ENCODE measurements around the gene RAB18.

RAB18 gene

GRCh38 chr10:27564398-27564797 lies 60.3 kb downstream of the RAB18 start:
- TF ChIP-seq EZH2phosphoT487 (IDR thresholded peaks at IDR 0.05; ENCODE audit: borderline replicate concordance, low read length) (no peak), CTCF (IDR thresholded peaks at IDR 0.05; ENCODE audit: low read depth, low read length, poor library complexity, severe bottlenecking) (no peak)
- H3K4me3 ChIP-seq (ENCODE audit: low read length): no peak overlapping the region
- no peaks in the 10 kb centered on the region for H3K9me2 ChIP-seq (replicated peaks; ENCODE audit: control insufficient read depth, low read length)
- H3F3A ChIP-seq (ENCODE audit: control insufficient read depth, insufficient read depth): no peaks in the 10 kb centered on the region
- no peaks in the 10 kb centered on the region for H3K36me3 ChIP-seq (ENCODE audit: control insufficient read depth, low read length)
- H4K20me1 ChIP-seq (ENCODE audit: control insufficient read depth, insufficient read depth, low read depth, low read length): no peaks in the 10 kb centered on the region
- H3K4me1 ChIP-seq (ENCODE audit: control insufficient read depth, low read length): no peaks in the 10 kb centered on the region
- no peaks in the 10 kb centered on the region for H3K9me3 ChIP-seq (ENCODE audit: control insufficient read depth, insufficient read depth, low read length)
- no peaks in the 10 kb centered on the region for H3K27me3 ChIP-seq (ENCODE audit: control insufficient read depth, low read length)
- no peak overlapping the region for H3K4me2 ChIP-seq (ENCODE audit: low read length)
- no peak overlapping the region for H3K27ac ChIP-seq (ENCODE audit: low read depth, low read length)
- H3K79me2 ChIP-seq (ENCODE audit: control insufficient read depth, low read length): no peaks in the 10 kb centered on the region

GRCh38 chr10:27564880-27565279 lies 60.8 kb downstream of the RAB18 start:
- H3K9me2 ChIP-seq (replicated peaks; ENCODE audit: control insufficient read depth, low read length): no peaks in the 10 kb centered on the region
- H3K79me2 ChIP-seq (ENCODE audit: control insufficient read depth, low read length): no peaks in the 10 kb centered on the region
- H4K20me1 ChIP-seq (ENCODE audit: control insufficient read depth, insufficient read depth, low read depth, low read length): no peaks in the 10 kb centered on the region
- H3F3A ChIP-seq (ENCODE audit: control insufficient read depth, insufficient read depth): no peaks in the 10 kb centered on the region
- no peak overlapping the region for H3K4me3 ChIP-seq (ENCODE audit: low read length)
- H3K4me1 ChIP-seq (ENCODE audit: control insufficient read depth, low read length): no peaks in the 10 kb centered on the region
- H3K27me3 ChIP-seq (ENCODE audit: control insufficient read depth, low read length): no peaks in the 10 kb centered on the region
- no peak overlapping the region for H3K4me2 ChIP-seq (ENCODE audit: low read length)
- H3K27ac ChIP-seq (ENCODE audit: low read depth, low read length): no peak overlapping the region
- no peak for TF ChIP-seq CTCF (IDR thresholded peaks at IDR 0.05; ENCODE audit: low read depth, low read length, poor library complexity, severe bottlenecking)
- TF ChIP-seq EZH2phosphoT487 (IDR thresholded peaks at IDR 0.05; ENCODE audit: borderline replicate concordance, low read length): no peak
- no peaks in the 10 kb centered on the region for H3K36me3 ChIP-seq (ENCODE audit: control insufficient read depth, low read length)
- H3K9me3 ChIP-seq (ENCODE audit: control insufficient read depth, insufficient read depth, low read length): no peaks in the 10 kb centered on the region

DNA sequence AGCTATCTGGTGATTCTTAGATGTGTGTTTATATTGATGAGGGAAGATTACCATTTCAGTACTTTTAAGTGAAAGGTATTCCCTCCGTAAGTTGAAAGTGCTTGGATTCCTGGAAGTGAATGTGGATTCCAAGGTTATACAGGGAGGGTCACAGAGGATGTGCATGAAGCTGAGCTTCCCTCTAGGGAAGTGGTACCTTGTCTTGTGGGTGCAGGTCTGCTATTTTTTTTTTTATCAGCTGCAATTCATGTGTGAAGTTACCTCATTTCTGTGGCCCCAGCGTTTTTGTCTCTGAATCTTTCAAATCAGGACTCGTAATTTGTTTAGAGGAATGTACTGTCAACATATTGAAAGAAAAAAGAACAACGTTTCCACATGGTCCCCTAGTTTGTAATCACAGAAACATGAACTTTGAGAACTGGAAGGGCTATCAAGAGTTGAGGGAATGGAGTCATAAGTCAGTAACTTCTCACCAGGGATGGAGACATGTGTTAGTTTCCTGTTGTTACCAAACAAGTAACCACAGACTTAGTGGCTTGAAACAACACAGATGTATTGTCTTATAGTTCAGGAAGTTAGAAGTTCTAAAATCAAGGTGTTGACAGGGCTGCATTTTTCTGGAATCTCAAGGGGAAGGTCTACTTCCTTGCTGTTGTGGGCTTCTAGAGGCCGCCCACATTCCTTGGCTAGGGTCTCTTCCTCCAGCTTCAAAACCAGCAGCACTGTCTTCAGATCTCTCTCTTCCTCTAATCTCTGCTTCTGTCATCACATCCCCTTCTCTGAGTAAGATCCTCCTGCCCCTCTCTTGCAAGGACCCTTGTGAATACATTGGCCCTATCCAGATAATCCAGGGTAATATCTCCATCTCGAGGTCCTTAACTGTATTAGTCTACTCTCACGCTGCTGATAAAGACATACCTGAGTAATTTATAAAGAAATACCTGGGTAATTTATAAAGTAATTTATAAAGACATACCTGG lies 64.4 kb downstream of the RAB18 start:
- TF ChIP-seq CTCF (IDR thresholded peaks at IDR 0.05; ENCODE audit: low read depth, low read length, poor library complexity, severe bottlenecking): no peak
- no peaks in the 10 kb centered on the region for H3K79me2 ChIP-seq (ENCODE audit: control insufficient read depth, low read length)
- no peak overlapping the region for H3K4me2 ChIP-seq (ENCODE audit: low read length)
- no peak overlapping the region for H3K27ac ChIP-seq (ENCODE audit: low read depth, low read length)
- H3K4me3 ChIP-seq (ENCODE audit: low read length): no peak overlapping the region
- H3K36me3 ChIP-seq (ENCODE audit: control insufficient read depth, low read length): no peaks in the 10 kb centered on the region
- H3K4me1 ChIP-seq (ENCODE audit: control insufficient read depth, low read length): no peaks in the 10 kb centered on the region
- no peaks in the 10 kb centered on the region for H3K27me3 ChIP-seq (ENCODE audit: control insufficient read depth, low read length)
- H3K9me2 ChIP-seq (replicated peaks; ENCODE audit: control insufficient read depth, low read length): no peaks in the 10 kb centered on the region
- no peaks in the 10 kb centered on the region for H4K20me1 ChIP-seq (ENCODE audit: control insufficient read depth, insufficient read depth, low read depth, low read length)
- no peaks in the 10 kb centered on the region for H3K9me3 ChIP-seq (ENCODE audit: control insufficient read depth, insufficient read depth, low read length)
- no peaks in the 10 kb centered on the region for H3F3A ChIP-seq (ENCODE audit: control insufficient read depth, insufficient read depth)
